SK-N-SH (cell line): Measurements from ENCODE around the gene TBX21.

Source experiments
- CTCF ChIP-seq: fragments of 200-600 bp; sonication (generic); IDR thresholded peaks from 2 replicates; pipeline ENCODE4 v1.6.1; 2017; ENCODE audit warnings: antibody characterized with exemption, mild to moderate bottlenecking, moderate library complexity
- EP300 ChIP-seq, 2 experiments: IDR thresholded peaks; 2 replicates each; pipeline versions ENCODE4 v1.4.0 to v1.6.1; 2012; ENCODE audit warnings: borderline replicate concordance in 1 of 2, low read depth in 1 of 2, low read length in 1 of 2
- EZH2phosphoT487 ChIP-seq: fragments of 200-600 bp; sonication (generic); IDR thresholded peaks from 2 replicates; pipeline ENCODE4 v1.6.1; 2017; ENCODE audit warnings: low read depth, mixed run types, mild to moderate bottlenecking, antibody characterized with exemption, moderate library complexity, borderline replicate concordance
- FOXJ3 ChIP-seq: sonication (generic); formaldehyde crosslinking; IDR thresholded peaks from 2 replicates; pipeline ENCODE4 v1.5.1; 2020; ENCODE audit warnings: mild to moderate bottlenecking, missing genetic modification reagents
- JUND ChIP-seq: IDR thresholded peaks from 2 replicates; pipeline ENCODE4 v1.4.0; 2012
- NFIC ChIP-seq: IDR thresholded peaks from 2 replicates; pipeline ENCODE4 v1.4.0; 2012; ENCODE audit warnings: borderline replicate concordance
- POLR2AphosphoS5 ChIP-seq: IDR thresholded peaks from 2 replicates; pipeline ENCODE4 v1.6.1; 2012; ENCODE audit warnings: low read depth, low read length
- RXRA ChIP-seq: IDR thresholded peaks from 2 replicates; pipeline ENCODE4 v1.4.0; 2012; ENCODE audit warnings: low read depth, mild to moderate bottlenecking, borderline replicate concordance

GRCh38 chr17:47792979-47793378 is 59.9 kb downstream of the TBX21 start:
- no peak for TF ChIP-seq EZH2phosphoT487
- no peak for TF ChIP-seq CTCF
- TF ChIP-seq JUND = no peak
- no peak for TF ChIP-seq POLR2AphosphoS5
- TF ChIP-seq FOXJ3 = no peak
- no peak for TF ChIP-seq RXRA
- no peak for TF ChIP-seq EP300 (IDR thresholded peaks at IDR 0.05; ENCODE audit: borderline replicate concordance in 1 of 2, low read depth in 1 of 2, low read length in 1 of 2)
- TF ChIP-seq NFIC = no peak
